OCI-LY7 (cell line): ENCODE results near the gene C1orf74. TPM values are rescaled to one million over a fixed set of nuclear protein-coding genes. Genes with fewer than 3 reads are reported as not detected.

Experiments
- BruUV-seq: library from RNA; stranded (reverse); fragments of 400-500 nt; replicated peaks from 2 replicates; lab custom pipeline; 2021; lab: Mats Ljungman, UMichigan
- CTCF ChIA-PET: fragments of 300-600 bp; sonication (Branson Sonifier 250); formaldehyde crosslinking; loops from one replicate; lab custom pipeline; 2022; ENCODE audit warnings: antibody characterized with exemption; ENCODE audit not compliant: unreplicated experiment; lab: Charles Lee
- POLR2A ChIA-PET: fragments of 300-600 bp; sonication (Branson Sonifier 250); formaldehyde crosslinking; loops from one replicate; lab custom pipeline; 2022; ENCODE audit warnings: antibody characterized with exemption; lab: Charles Lee
- DNase-seq: peaks from one replicate; pipeline ENCODE4 v3.0.0-alpha.2; 2015; ENCODE audit warnings: low spot score
- H2AFZ ChIP-seq: fragments of 200-600 bp; sonication (generic), shearing (Covaris generic); 2 replicates; pipeline ENCODE4 v1.6.1; 2014; ENCODE audit warnings: mild to moderate bottlenecking, antibody characterized with exemption, low read length, moderate library complexity
- H3K27ac ChIP-seq: fragments of 200-600 bp; sonication (generic); 2 replicates; pipeline ENCODE4 v1.5.1; 2014; ENCODE audit warnings: mixed run types, low read depth, mild to moderate bottlenecking, moderate library complexity, low read length, inconsistent platforms; ENCODE audit not compliant: poor library complexity, severe bottlenecking
- H3K36me3 ChIP-seq: fragments of 200-600 bp; sonication (generic); 2 replicates; pipeline ENCODE4 v1.6.1; 2014; ENCODE audit warnings: mild to moderate bottlenecking, antibody characterized with exemption, low read length, moderate library complexity, mixed read lengths; ENCODE audit not compliant: insufficient read depth
- H3K4me1 ChIP-seq: fragments of 200-600 bp; sonication (generic); 2 replicates; pipeline ENCODE4 v1.5.1; 2014; ENCODE audit warnings: mild to moderate bottlenecking, low read length; ENCODE audit not compliant: insufficient read depth, poor library complexity, severe bottlenecking
- H3K4me2 ChIP-seq: fragments of 200-600 bp; sonication (generic); 2 replicates; pipeline ENCODE4 v1.6.1; 2014; ENCODE audit warnings: mild to moderate bottlenecking, low read length
- H3K4me3 ChIP-seq: fragments of 200-600 bp; sonication (generic); 2 replicates; pipeline ENCODE4 v1.5.1; 2014; ENCODE audit warnings: mild to moderate bottlenecking, low read depth, low read length; ENCODE audit not compliant: poor library complexity, severe bottlenecking
- H3K79me2 ChIP-seq: fragments of 200-600 bp; sonication (generic); 2 replicates; pipeline ENCODE4 v1.6.1; 2016; ENCODE audit warnings: low read depth, mild to moderate bottlenecking, low read length, moderate library complexity, mixed read lengths; ENCODE audit not compliant: insufficient read depth
- H3K9me2 ChIP-seq: fragments of 200-600 bp; sonication (generic); 2 replicates; pipeline ENCODE4 v1.6.1; 2016; ENCODE audit warnings: mild to moderate bottlenecking, low read length, mixed read lengths; ENCODE audit not compliant: insufficient read depth
- H3K9me3 ChIP-seq: fragments of 200-600 bp; sonication (generic); 2 replicates; pipeline ENCODE4 v1.6.1; 2014; ENCODE audit warnings: mild to moderate bottlenecking, mixed run types, low read length, mixed read lengths
- H4K20me1 ChIP-seq: fragments of 200-600 bp; sonication (generic); 2 replicates; pipeline ENCODE4 v1.6.1; 2014; ENCODE audit warnings: mild to moderate bottlenecking, antibody characterized with exemption, low read length, moderate library complexity, mixed read lengths; ENCODE audit not compliant: insufficient read depth
- CTCF ChIP-seq: fragments of 200-600 bp; sonication (generic); conservative IDR thresholded peaks from 2 replicates; pipeline ENCODE4 v1.5.1; 2014; ENCODE audit warnings: mild to moderate bottlenecking, antibody characterized with exemption, low read length, moderate library complexity, mixed read lengths
- EZH2phosphoT487 ChIP-seq: fragments of 200-600 bp; sonication (generic); IDR thresholded peaks from 2 replicates; pipeline ENCODE4 v1.6.1; 2018; ENCODE audit warnings: low read depth, borderline replicate concordance, mild to moderate bottlenecking, mixed run types, antibody characterized with exemption, low read length, moderate library complexity, mixed read lengths
- intact Hi-C: fragments of 100-400 bp; cut with micrococcal nuclease; formaldehyde crosslinking; loops from one replicate; pipeline ENCODE4 v1.10.0; 2022; ENCODE audit not compliant: unreplicated experiment
- total RNA-seq, 2 experiments: library from RNA; depleted of rRNA in 1 of 2; stranded (reverse); fragments of >200 nt in 1 of 2; shearing (Covaris generic) in 1 of 2; gene quantifications; 2 replicates each; pipeline ENCODE4 v1.2.3, GENCODE V29; 2014 to 2022

Gene C1orf74
- total RNA-seq, 2 experiments from 2014 or later = 4.2 to 4.4 TPM

DNA sequence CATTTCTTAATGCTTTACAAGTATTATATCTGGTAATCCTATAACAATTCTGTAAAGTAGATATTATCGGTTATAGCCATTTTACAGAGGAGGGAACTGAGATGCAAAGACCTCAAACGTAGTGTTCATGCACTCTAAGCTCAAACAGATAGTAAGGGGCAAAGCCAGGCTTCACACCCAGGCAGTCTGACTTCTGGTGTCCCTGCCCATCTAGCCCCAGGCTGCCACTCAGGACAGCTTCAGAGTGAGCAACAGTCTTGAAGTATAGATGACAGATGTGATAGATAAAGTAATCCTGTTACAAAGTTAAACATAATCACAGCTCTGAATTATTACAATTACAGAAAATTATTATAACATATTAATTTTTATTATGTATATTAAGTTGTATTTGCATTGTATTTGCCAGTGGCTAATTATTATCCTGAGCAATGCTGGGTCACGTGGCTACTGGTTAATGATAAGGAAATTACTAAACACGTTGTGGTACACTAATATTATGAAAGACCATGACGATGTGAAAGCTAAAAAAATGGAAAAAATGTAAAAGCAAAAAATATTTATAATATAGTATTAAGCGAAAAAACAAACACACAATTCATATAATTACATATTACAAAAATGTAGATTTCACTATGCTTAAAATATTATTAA lies 34.6 kb downstream of the C1orf74 start:
- no peak for DNase-seq
- no peaks in the 10 kb centered on the region for H3K9me2 ChIP-seq
- H4K20me1 ChIP-seq = no peaks in the 10 kb centered on the region
- ChIA-PET POLR2A (interaction anchor here (0.8 to 1.6 kb wide), 4 partner anchors 16 to 37 kb away, joined by 3 to 4 read pairs (median 3); no protein-coding TSS in a partner anchor), CTCF (interaction anchor here (1.4 kb wide), 1 partner anchor 14 kb away, joined by 4 read pairs; no protein-coding TSS in a partner anchor)
- intact Hi-C loops = loop anchor here (5.0 to 10.0 kb wide), 3 partner anchors 57 to 585 kb away; no protein-coding TSS in a partner anchor
- H3K9me3 ChIP-seq = no peaks in the 10 kb centered on the region
- peaks cover 8% of the 10 kb centered on the region for H3K4me1 ChIP-seq
- no TSS peak for BruUV-seq
- H3K79me2 ChIP-seq = no peaks in the 10 kb centered on the region
- no peak overlapping the region for H3K4me3 ChIP-seq
- TF ChIP-seq EZH2phosphoT487 (no peak), CTCF (no peak)
- H2AFZ ChIP-seq = no peak overlapping the region
- H3K36me3 ChIP-seq = no peaks in the 10 kb centered on the region
- no peak overlapping the region for H3K27ac ChIP-seq
- H3K4me2 ChIP-seq = no peak overlapping the region

DNA sequence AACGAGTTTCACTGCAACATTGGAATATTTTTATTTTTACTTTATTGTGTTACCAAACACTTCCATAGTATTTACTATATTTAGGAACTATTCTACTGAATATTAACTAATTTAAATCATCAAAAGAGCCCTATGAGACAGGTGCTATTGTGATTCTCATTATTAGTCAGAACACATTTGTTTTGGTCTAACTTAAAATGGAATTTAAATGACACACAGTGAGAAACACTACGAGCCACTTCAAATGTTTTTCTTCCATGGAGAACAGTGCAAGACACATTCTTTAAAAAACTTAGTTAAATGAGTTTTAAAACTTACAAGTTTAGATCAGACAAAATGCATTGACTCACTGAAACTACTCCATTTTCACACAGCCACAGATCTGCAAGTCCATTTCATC lies 35.2 kb downstream of the C1orf74 start:
- H3K9me3 ChIP-seq = no peaks in the 10 kb centered on the region
- BruUV-seq = no TSS peak
- intact Hi-C loops = loop anchor here (5.0 kb wide), 2 partner anchors 57 to 172 kb away; no protein-coding TSS in a partner anchor
- TF ChIP-seq CTCF (no peak), EZH2phosphoT487 (no peak)
- H3K4me1 ChIP-seq = peaks cover 8% of the 10 kb centered on the region
- DNase-seq = no peak
- H4K20me1 ChIP-seq = no peaks in the 10 kb centered on the region
- POLR2A ChIA-PET = interaction anchor here (0.8 to 1.6 kb wide), 3 partner anchors 17 to 24 kb away, joined by 3 read pairs; no protein-coding TSS in a partner anchor
- H3K4me3 ChIP-seq = no peak overlapping the region
- no peak overlapping the region for H3K4me2 ChIP-seq
- no peak overlapping the region for H3K27ac ChIP-seq
- CTCF ChIA-PET = interaction anchor here (1.4 kb wide), 1 partner anchor 14 kb away, joined by 4 read pairs; no protein-coding TSS in a partner anchor
- no peaks in the 10 kb centered on the region for H3K9me2 ChIP-seq
- H3K36me3 ChIP-seq = no peaks in the 10 kb centered on the region
- no peak overlapping the region for H2AFZ ChIP-seq
- H3K79me2 ChIP-seq = no peaks in the 10 kb centered on the region

DNA sequence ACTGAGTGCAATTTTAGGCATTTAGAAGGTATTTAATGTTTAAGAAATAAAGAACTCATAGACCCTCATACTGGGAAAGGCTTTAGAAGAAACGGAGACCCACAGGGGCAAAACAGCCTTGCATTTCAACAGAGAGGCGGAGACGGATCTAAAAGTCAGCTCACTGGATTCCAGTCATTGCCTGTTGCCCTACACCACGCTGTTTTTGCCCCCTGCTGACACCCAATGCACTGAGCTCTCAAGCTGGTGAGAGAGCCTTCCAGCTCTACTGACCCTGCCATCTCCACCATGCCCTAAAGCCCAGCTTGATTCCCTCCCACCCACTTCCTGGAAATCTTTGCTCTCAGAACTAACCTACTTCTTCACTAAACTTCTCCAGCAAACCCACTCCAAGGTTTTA lies 35.7 kb downstream of the C1orf74 start:
- ChIA-PET CTCF (interaction anchor here (1.4 kb wide), 2 partner anchors 13 to 34 kb away, joined by 3 to 4 read pairs; no protein-coding TSS in a partner anchor), POLR2A (interaction anchor here (1.0 to 1.6 kb wide), 2 partner anchors 16 to 25 kb away, joined by 3 read pairs; no protein-coding TSS in a partner anchor)
- Histone ChIP-seq H3K9me3 (no peaks in the 10 kb centered on the region), H3K27ac (no peak overlapping the region), H3K9me2 (no peaks in the 10 kb centered on the region), H2AFZ (no peak overlapping the region; the same call in 1 of the 2 replicates), H3K4me1 (peaks cover 8% of the 10 kb centered on the region), H3K36me3 (no peaks in the 10 kb centered on the region), H3K4me2 (no peak overlapping the region), H3K79me2 (no peaks in the 10 kb centered on the region), H4K20me1 (no peaks in the 10 kb centered on the region), H3K4me3 (no peak overlapping the region)
- DNase-seq = no peak
- intact Hi-C loops = loop anchor here (5.0 kb wide), 2 partner anchors 56 to 171 kb away; no protein-coding TSS in a partner anchor
- BruUV-seq = no TSS peak
- TF ChIP-seq CTCF = no peak
- TF ChIP-seq EZH2phosphoT487 = no peak
